Transverse colon (tissue), 4 donors: ENCODE measurements around the gene RAX2.

ENCODE experiments used
- CTCF ChIP-seq, 5 experiments: fragments of 200-600 bp in 3 of 5; fragments of 450-650 bp in 2 of 5; sonication (generic) in 3 of 5; IDR thresholded peaks; 1 replicate in 2 of 5; 2 replicates in 3 of 5; pipeline ENCODE4 v1.5.1; 2016 to 2017; ENCODE audit warnings: antibody characterized with exemption in 5 of 5, inconsistent platforms in 3 of 5, mild to moderate bottlenecking in 2 of 5, moderate library complexity in 1 of 5
- POLR2A ChIP-seq: fragments of 450-650 bp; IDR thresholded peaks from one replicate; pipeline ENCODE4 v1.6.1; 2016; ENCODE audit warnings: antibody characterized with exemption, mild to moderate bottlenecking, moderate library complexity
- POLR2AphosphoS5 ChIP-seq, 3 donors: sonication (generic); formaldehyde crosslinking; IDR thresholded peaks; one replicate each; pipeline ENCODE4 v1.6.1; 2016; ENCODE audit warnings: antibody characterized with exemption in 3 of 3

GRCh38 chr19:3785938-3786824 is 14.2 kb upstream of the RAX2 start, which contains the start of gene MATK:
- TF ChIP-seq CTCF (IDR thresholded peaks at IDR 0.05) = no peak
- no peak for TF ChIP-seq POLR2AphosphoS5 (IDR thresholded peaks at IDR 0.05)
- TF ChIP-seq POLR2A = no peak
